Mammary epithelial cell (primary cell): ENCODE results near the gene DBT.

Experiments used
- EZH2 ChIP-seq: IDR thresholded peaks from 2 replicates; pipeline ENCODE4 v1.6.1; 2012; ENCODE audit warnings: low read length, inconsistent platforms, borderline replicate concordance
- TF ChIP-seq, protein P1 (sequence below), 2 donors: IDR thresholded peaks in 1 of 2; conservative IDR thresholded peaks in 1 of 2; 2 replicates each; pipeline ENCODE4 v1.5.1; 2011 to 2012; ENCODE audit warnings: inconsistent platforms in 2 of 2, low read length in 2 of 2, mild to moderate bottlenecking in 2 of 2, control low read depth in 1 of 2, low read depth in 1 of 2; ENCODE audit not compliant: insufficient read depth in 1 of 2; ENCODE audit errors: extremely low read depth in 1 of 2

DNA sequence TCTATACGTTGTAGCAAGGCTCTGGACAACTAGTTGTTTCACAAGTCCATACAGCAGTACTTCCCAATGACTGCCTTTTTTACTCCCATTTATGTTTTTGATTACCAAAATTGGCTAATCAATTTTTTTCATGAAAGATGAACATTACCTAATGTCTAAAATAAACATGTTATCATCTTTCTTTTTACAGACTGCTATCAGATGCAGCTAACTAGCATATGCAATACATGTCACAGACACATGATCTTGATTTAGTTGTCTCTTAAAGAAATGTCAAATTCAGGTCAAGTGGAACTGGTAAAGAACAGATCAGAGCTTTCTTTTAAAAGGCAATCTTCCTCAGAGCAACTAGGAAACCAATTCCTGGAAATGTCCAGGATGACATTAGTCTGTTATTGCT is 630 bp upstream of the DBT start:
- no peak for TF ChIP-seq EZH2
- TF ChIP-seq, protein P1, sequence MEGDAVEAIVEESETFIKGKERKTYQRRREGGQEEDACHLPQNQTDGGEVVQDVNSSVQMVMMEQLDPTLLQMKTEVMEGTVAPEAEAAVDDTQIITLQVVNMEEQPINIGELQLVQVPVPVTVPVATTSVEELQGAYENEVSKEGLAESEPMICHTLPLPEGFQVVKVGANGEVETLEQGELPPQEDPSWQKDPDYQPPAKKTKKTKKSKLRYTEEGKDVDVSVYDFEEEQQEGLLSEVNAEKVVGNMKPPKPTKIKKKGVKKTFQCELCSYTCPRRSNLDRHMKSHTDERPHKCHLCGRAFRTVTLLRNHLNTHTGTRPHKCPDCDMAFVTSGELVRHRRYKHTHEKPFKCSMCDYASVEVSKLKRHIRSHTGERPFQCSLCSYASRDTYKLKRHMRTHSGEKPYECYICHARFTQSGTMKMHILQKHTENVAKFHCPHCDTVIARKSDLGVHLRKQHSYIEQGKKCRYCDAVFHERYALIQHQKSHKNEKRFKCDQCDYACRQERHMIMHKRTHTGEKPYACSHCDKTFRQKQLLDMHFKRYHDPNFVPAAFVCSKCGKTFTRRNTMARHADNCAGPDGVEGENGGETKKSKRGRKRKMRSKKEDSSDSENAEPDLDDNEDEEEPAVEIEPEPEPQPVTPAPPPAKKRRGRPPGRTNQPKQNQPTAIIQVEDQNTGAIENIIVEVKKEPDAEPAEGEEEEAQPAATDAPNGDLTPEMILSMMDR (conservative IDR thresholded peaks at IDR 0.05 in 1 of 2, IDR thresholded peaks at IDR 0.05 in 1 of 2; ENCODE audit: extremely low read depth in 1 of 2, insufficient read depth in 1 of 2, low read depth in 1 of 2, low read length in 2 of 2): no peak
